Activated T-cell treated with anti-CD3 and anti-CD28 coated beads for 24 hours (primary cell): ENCODE results near the gene MED23.

ENCODE experiments used
- DNase-seq: peaks from one replicate; pipeline ENCODE4 v3.0.0-alpha.2; 2020; ENCODE audit warnings: low read depth

Gene MED23

GRCh38 chr6:131627724-131628682 is at the start of gene MED23:
Gene MED23, minus strand, starts transcription at chr6:131628242. Its CDS starts 193 bp downstream, at chr6:131628049.
- DNase-seq, result peak; percentile 97

- no peak for DNase-seq
Measured at GRCh38 chr6:131673184-131673583, 45.1 kb upstream of the MED23 start.

GRCh38 chr6:131669891-131670290 is 41.8 kb upstream of the MED23 start:
- DNase-seq, result no peak

GRCh38 chr6:131663578-131664165 is 35.6 kb upstream of the MED23 start:
- DNase-seq, result no peak

- DNase-seq, result no peak
Measured at GRCh38 chr6:131660195-131660594, 32.2 kb upstream of the MED23 start.

DNA sequence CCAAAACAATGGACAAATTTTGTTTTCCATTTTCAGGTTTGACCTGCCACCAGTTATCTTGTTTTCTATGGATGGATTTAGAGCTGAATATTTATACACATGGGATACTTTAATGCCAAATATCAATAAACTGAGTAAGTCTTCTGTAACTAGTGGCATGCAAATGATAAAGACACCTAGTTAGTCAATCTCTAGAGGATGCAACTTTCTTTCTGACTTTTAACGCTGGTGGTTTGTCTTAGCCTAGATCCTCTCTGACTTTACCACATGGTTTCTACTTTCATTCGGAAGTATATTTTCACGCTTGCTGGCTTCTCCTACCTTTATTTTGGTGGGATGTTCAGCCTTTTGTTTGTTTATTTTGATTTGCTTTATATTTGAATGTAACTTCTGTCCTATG is 30.2 kb upstream of the MED23 start:
- DNase-seq, result no peak

DNA sequence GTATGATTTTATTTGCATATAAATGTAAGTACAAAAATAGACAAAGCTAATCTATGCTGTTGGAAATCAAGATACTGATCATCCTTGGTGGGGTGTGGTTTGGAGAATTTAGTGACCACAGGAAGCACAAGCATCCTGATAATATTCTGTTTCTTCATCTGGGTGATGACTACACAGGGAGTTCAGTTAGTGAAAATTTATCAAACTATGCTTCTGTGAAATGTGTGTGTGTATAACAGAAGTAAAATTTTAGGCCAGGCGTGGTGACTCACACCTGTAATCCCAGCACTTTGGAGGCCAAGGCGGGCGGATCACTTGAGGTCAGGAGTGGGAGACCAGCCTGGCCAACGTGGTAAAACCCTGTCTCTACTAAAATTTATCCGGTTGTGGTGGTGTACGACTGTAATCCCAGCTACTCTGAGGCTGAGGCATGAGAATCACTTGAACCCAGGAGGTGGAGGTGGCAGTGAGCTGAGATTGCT is 29.6 kb upstream of the MED23 start:
- no peak for DNase-seq

DNA sequence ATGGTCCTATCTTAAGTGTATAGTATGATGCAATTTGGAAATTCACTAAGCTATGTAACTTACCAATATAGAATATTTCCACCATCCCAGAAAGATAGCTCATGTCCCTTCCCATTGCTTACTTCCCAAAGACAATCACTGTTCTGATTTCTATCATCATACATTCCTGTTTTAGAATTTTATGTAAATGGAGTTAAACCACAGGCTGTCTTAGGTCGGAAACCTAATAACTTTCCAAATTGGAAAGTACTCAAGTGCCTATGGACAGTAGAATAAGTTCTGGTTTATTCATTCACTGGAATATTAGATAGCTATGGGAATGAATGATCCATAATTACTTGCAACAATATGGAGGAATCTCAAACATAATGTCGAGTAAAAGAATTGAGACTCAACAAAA is 29.2 kb upstream of the MED23 start:
- no peak for DNase-seq

- no peak for DNase-seq
Measured at GRCh38 chr6:131656667-131657066, 28.6 kb upstream of the MED23 start.

DNA sequence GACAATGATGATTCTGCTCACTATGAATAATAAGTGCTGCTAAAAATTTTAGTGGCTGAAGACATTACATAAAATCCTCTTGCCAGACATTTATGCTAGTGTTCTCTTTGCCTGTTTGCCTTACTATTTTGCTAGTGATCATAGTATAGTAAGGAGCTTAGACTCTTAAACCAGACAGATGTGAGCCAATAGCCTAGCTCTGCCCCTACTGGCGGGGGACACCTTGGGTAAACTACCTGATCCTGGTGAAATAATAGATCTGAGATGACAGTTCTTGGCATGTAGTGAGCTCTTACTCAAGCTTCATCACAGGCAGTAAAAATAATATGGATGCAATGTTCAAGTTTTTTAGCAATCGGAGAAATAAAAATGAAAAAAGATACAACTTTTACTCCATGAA is 27.9 kb upstream of the MED23 start:
- no peak for DNase-seq

DNA sequence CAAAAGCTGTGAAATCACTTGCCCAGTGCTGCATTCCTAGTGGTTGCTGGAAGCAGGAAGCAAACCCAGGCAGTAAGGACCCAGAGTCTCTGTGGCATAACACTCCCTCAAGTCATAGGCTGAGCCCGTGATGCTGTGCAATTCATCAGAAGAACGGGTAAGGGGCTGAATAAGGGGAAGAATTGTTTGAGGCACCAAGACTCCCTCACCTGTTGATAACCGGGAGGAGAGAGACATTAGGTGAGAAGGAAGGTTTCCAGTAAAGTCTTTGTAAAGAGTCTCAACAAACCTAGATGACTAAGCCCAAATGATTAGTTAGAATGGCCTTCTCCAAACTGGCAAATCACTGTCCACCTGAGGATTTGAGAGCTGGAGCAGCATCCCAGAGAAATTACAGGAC is 27.3 kb upstream of the MED23 start:
- DNase-seq, result no peak

DNA sequence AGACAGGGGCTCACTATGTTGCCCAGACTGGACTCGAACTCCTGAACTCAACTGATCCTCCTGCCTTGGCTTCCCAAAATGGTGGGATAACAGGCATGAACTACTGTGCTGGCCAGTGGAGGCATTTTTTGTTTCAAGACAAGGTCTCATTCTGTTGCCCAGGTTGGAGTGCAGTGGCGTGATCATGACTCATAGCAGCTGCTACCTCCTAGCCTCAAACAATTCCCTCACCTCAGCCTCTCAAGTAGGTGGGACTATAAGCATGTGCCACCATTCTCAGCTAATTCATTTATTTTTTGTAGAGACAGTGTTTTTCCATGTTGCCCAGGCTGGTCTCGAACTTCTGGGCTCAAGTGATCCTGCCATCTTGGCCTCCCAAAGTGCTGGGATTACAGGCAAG is 26.3 kb upstream of the MED23 start:
- DNase-seq, result no peak

DNA sequence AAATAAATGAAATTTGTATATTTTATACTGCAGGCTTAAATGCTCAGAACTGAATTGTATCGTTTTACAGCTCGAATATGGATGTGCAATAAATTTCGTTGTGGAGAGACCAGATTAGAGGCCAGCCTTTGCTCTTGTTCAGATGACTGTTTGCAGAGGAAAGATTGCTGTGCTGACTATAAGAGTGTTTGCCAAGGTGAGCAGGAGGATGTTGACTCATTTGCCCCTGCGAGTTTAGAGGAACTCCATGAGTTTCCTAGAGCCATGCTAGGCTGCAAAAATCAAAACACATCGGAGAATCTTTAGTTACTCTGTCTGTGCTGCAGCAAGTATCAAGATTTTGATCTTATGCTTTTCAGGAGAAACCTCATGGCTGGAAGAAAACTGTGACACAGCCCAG is 24.4 kb upstream of the MED23 start:
- no peak for DNase-seq

DNA sequence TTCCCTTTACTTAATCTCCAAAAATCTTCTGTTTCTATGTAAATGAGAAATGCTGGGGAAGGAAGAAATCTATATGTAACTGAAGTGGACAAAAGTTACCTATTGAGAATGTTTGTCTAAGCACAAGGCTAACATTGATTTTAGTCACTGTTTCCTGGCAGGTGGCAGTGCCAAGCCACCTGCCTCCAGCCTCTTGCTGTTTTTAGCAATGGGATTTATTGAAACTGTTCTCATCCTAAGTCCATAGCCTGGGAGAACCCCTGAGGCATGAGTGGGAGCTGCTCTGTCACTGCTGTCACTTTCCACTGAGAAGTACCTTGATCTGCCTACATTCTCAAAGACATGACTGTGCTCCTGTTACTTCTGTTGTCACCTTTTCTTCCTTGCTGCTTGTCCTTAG is 23.7 kb upstream of the MED23 start:
- DNase-seq, result no peak

GRCh38 chr6:131646249-131646670 is 18.2 kb upstream of the MED23 start:
- DNase-seq, result no peak

DNA sequence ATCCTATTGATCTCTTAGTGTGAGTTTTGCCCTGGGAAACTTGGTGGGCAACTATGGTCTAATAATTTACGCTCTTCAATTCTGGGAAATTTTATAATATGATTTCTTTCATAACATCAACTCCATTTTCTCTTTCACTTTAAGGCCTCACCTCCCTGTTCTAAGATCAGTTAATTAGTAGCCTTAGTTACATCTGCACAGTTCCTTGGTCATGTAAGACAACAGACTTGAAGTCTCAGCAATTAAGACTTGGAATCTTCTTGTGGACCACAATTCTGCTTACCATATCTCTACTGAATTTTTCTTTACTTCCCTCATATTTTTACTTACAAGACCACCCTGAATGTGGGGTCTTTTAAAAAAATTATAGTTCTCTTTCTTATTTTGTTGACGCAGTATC is 17.8 kb upstream of the MED23 start:
- no peak for DNase-seq

DNA sequence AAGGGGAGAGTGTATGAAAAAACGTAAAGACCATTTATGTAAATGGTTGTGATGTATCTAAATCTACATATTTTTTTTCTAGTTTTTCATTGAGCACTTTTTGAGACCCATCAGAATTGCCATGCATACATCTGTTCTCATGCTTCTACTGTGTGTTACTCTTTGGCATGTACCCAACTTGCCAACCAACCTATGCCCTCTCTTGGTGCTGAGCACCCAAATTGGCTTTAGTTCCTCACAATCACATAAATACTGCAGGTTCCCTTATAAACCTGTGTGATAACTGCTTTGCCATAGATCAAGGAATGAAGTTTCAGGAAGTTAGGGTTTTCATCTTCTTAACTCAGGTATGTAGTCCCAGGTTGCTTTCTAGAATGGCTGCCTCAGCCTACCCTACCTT is 16.9 kb upstream of the MED23 start:
- DNase-seq, result no peak

DNA sequence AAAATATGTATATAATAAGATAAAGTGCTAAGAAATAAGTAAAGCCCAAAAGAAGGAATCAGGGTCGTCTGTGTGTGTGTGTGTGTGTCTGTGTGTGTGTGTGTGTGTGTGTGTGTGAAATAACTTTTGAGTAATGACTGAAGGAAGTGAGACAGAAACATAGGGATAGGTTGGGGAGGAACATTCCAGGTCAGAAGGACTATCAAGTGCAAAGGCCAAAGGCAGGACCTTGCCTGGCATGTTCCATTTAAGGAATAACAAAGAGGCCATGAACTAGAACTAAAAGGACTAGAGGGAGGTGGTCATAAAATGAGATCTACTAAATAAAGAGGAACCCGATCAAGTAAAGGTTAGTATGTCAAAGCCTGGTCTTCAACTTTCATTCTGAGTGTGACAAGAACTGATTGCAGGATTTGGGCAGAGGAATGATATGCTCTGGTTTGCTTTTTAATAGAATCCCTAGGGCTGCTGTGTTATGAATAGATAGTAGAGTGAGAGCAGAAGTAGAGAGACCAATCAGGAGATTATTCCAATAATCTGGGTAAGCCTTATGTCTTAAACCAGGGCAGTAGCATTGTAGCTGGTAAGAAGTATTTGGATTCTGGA is 15.9 kb upstream of the MED23 start:
- DNase-seq, result no peak

GRCh38 chr6:131642987-131643611 is 15.1 kb upstream of the MED23 start:
- no peak for DNase-seq

- DNase-seq, result no peak
Measured at GRCh38 chr6:131642565-131642964, 14.5 kb upstream of the MED23 start.

GRCh38 chr6:131641554-131641953 is 13.5 kb upstream of the MED23 start:
- DNase-seq, result no peak

DNA sequence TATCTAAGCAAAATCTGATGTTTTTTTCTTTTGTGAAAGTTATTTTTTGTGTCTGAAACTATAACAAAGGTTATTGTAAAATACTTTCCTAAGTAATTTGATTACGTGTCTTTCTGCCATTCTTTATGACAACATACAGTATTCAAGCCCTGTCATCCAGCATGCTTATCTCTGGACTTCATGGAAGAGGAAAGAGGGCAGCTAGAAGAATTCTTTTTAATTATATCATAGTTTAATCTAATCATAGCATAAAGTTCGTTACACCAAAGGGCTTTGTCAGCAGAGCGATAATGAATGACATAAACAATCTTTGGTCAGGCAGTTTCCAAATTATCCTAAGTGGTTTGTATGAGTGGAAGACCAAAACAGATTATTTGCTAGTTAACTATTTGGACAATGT is 12.5 kb upstream of the MED23 start:
- no peak for DNase-seq

GRCh38 chr6:131640100-131640499 is 12.1 kb upstream of the MED23 start:
- DNase-seq, result no peak
